G401 (cell line): ENCODE measurements around the gene ZNF555. TPM values are rescaled to one million over a fixed set of nuclear protein-coding genes. Genes with fewer than 3 reads are reported as not detected.
"Not testable (repeated sequence)": the region's sequence is repeated elsewhere in the genome, so short reads cannot be mapped to it uniquely, and the experiment has no call there.

ENCODE experiments used
- DNase-seq: peaks from one replicate; pipeline ENCODE4 v3.0.0-alpha.2; 2015; ENCODE audit warnings: low spot score
- in situ Hi-C: cut with HindIII; loops from 2 replicates; pipeline ENCODE4 v1.10.0; 2016; ENCODE audit warnings: low sequenced_read_pairs, mixed read lengths
- total RNA-seq: library from RNA; depleted of rRNA; stranded (reverse); fragments of >200 nt; shearing (Covaris generic); gene quantifications from 2 replicates; pipeline ENCODE4 v1.2.3, GENCODE V29; 2014; rRNA removed

ZNF555 gene
- total RNA-seq, 1 experiment from 2014 or later: 19.0 TPM

GRCh38 chr19:2902590-2903218 lies 61.4 kb downstream of the ZNF555 start:
- no peak for DNase-seq
- in situ Hi-C loops: no loop called here

- in situ Hi-C loops, DNase-seq: not testable (repeated sequence)
Observed at GRCh38 chr19:2903326-2903725, 62.1 kb downstream of the ZNF555 start.

GRCh38 chr19:2905918-2906519 lies 64.7 kb downstream of the ZNF555 start:
- in situ Hi-C loops: no loop called here
- no peak for DNase-seq

- DNase-seq: no peak
- in situ Hi-C loops: no loop called here
Observed at GRCh38 chr19:2906631-2907195, 65.4 kb downstream of the ZNF555 start.

Other genes with a start within 250 kb of the ZNF555 start
- gene GNG7, start 138.8 kb upstream of the ZNF555 start, total RNA-seq: 7.3 and 9.2 TPM in 2 replicates
- gene DIRAS1, start 120.1 kb upstream of the ZNF555 start, total RNA-seq: 13.5 and 13.7 TPM in 2 replicates
- gene SLC39A3, start 101.5 kb upstream of the ZNF555 start, total RNA-seq: 61.7 and 90.3 TPM in 2 replicates
- 133 and 143 TPM in 2 replicates for gene SGTA, start 58.2 kb upstream of the ZNF555 start, total RNA-seq
- gene THOP1, start 56.0 kb upstream of the ZNF555 start, total RNA-seq: 278 and 385 TPM in 2 replicates
- gene ZNF554, start 21.6 kb upstream of the ZNF555 start, total RNA-seq: 4.1 and 6.1 TPM in 2 replicates
- gene ZNF556, start 25.9 kb downstream of the ZNF555 start, total RNA-seq: 0.25 and 0.31 TPM in 2 replicates
- 12.0 and 20.8 TPM in 2 replicates for gene ZNF57, start 59.5 kb downstream of the ZNF555 start, total RNA-seq
- gene ZNF77, start 103.5 kb downstream of the ZNF555 start, total RNA-seq: 6.5 and 7.1 TPM in 2 replicates
- gene TLE6, start 136.1 kb downstream of the ZNF555 start, total RNA-seq: 2.7 and 10.4 TPM in 2 replicates
- 10.2 and 11.7 TPM in 2 replicates for gene TLE2, start 187.8 kb downstream of the ZNF555 start, total RNA-seq
- gene TLE5, start 221.0 kb downstream of the ZNF555 start, total RNA-seq: 292 and 378 TPM in 2 replicates